ENCODE data around the gene TBK1. TPM values are rescaled to one million over a fixed set of nuclear protein-coding genes. Genes with fewer than 3 reads are reported as not detected.

Gene TBK1
- total RNA-seq, 2 donors from 2014 or later = 14.8 to 21.0 TPM

DNA sequence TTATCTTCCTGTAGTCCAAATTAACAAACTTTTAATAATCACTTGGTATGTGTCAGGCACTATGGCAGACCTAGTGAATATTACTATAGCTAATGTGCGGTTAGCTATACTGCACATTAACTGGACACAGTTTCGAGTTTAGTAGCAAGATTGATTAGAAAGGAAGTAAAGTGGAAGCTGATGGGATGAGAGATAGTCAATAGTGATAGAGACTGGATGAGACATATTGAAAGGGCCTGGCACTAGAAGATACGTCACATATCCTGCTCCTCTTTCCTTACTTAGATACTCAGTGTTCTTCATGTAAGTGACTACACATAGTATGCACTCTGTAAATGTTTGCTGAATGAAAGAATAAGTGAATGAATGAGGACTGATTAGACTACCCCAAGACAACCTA is 5.5 kb downstream of the TBK1 start:
- H3K27me3 ChIP-seq = no peaks in the 10 kb centered on the region
- no peaks in the 10 kb centered on the region for H3K4me1 ChIP-seq
- H3K9me3 ChIP-seq = no peaks in the 10 kb centered on the region
- H3K36me3 ChIP-seq = no peaks in the 10 kb centered on the region
- H3K9ac ChIP-seq (ENCODE audit: low read depth in 2 of 2, low read length in 2 of 2) = no peak overlapping the region
- no peak for TF ChIP-seq CTCF (IDR thresholded peaks at IDR 0.05)
- intact Hi-C loops (cut with DNase I) = no loop called here
- DNase-seq = no peak
- H3K4me3 ChIP-seq = no peak overlapping the region
- no peak overlapping the region for H3K27ac ChIP-seq

GRCh38 chr12:64457923-64458322 is 6.0 kb downstream of the TBK1 start:
- intact Hi-C loops (cut with DNase I) = no loop called here
- Histone ChIP-seq H3K9ac (ENCODE audit: low read depth in 2 of 2, low read length in 2 of 2) (no peak overlapping the region), H3K27ac (no peak overlapping the region), H3K36me3 (no peaks in the 10 kb centered on the region), H3K9me3 (no peaks in the 10 kb centered on the region), H3K4me1 (no peaks in the 10 kb centered on the region), H3K4me3 (no peak overlapping the region), H3K27me3 (no peaks in the 10 kb centered on the region)
- no peak for TF ChIP-seq CTCF (IDR thresholded peaks at IDR 0.05)
- DNase-seq = no peak

DNA sequence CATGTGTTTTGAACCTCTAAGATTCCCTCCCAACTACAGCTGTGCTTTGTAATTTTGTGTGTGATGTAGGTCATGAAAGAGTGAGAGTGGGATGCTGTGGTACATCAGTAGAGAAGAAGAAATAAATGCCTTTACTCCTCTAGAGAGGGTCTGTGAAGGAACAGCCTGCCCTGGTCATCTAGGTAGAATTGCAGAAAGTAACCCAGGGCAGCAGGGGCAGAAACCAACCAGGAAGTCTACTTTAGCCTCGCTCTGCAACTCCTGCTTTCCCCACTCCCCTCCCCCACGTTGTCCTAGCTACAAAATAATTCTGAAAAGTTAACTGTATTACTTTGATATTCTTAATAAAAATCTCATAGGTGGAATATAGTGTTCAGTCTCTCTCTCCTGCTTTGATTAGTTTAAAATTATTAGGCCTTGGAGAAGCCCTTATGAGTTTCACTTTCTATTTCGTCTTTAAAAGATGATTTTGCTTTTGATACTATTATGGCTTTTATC is 7.5 kb downstream of the TBK1 start:
- no peaks in the 10 kb centered on the region for H3K36me3 ChIP-seq
- DNase-seq = no peak
- H3K4me1 ChIP-seq = no peaks in the 10 kb centered on the region
- no peak overlapping the region for H3K4me3 ChIP-seq
- no peaks in the 10 kb centered on the region for H3K27me3 ChIP-seq
- no peaks in the 10 kb centered on the region for H3K9me3 ChIP-seq
- no peak for TF ChIP-seq CTCF (IDR thresholded peaks at IDR 0.05)
- intact Hi-C loops (cut with DNase I) = no loop called here
- peak overlapping the region in 1 of 2 donors; percentile 61 for H3K9ac ChIP-seq (ENCODE audit: low read depth in 2 of 2, low read length in 2 of 2)
- no peak overlapping the region for H3K27ac ChIP-seq

GRCh38 chr12:64461634-64462414 is 9.9 kb downstream of the TBK1 start:
- intact Hi-C loops (cut with DNase I) = loop anchor here (10.0 kb wide), 1 partner anchor 47 kb away; no protein-coding TSS in a partner anchor
- H3K4me3 ChIP-seq = no peak overlapping the region
- H3K27ac ChIP-seq = no peak overlapping the region
- TF ChIP-seq CTCF (IDR thresholded peaks at IDR 0.05) = no peak
- H3K36me3 ChIP-seq = no peaks in the 10 kb centered on the region
- H3K27me3 ChIP-seq = no peaks in the 10 kb centered on the region
- no peak for DNase-seq
- no peak overlapping the region for H3K9ac ChIP-seq (ENCODE audit: low read depth in 2 of 2, low read length in 2 of 2)
- H3K4me1 ChIP-seq = no peaks in the 10 kb centered on the region
- H3K9me3 ChIP-seq = no peaks in the 10 kb centered on the region

- Histone ChIP-seq H3K4me3 (no peak overlapping the region), H3K9ac (ENCODE audit: low read depth in 2 of 2, low read length in 2 of 2) (no peak overlapping the region), H3K9me3 (no peaks in the 10 kb centered on the region), H3K27ac (no peak overlapping the region), H3K4me1 (no peaks in the 10 kb centered on the region), H3K27me3 (no peaks in the 10 kb centered on the region), H3K36me3 (peaks cover 3% of the 10 kb centered on the region)
- DNase-seq = no peak
- intact Hi-C loops (cut with DNase I) = loop anchor here (10.0 kb wide), 1 partner anchor 51 kb away; no protein-coding TSS in a partner anchor
- TF ChIP-seq CTCF (IDR thresholded peaks at IDR 0.05) = no peak
These were observed 14.3 kb downstream of the TBK1 start for GRCh38 chr12:64466178-64466577.

All from colonic mucosa (tissue), 4 donors.